Measurements from ENCODE around the gene FCRL6.

DNA sequence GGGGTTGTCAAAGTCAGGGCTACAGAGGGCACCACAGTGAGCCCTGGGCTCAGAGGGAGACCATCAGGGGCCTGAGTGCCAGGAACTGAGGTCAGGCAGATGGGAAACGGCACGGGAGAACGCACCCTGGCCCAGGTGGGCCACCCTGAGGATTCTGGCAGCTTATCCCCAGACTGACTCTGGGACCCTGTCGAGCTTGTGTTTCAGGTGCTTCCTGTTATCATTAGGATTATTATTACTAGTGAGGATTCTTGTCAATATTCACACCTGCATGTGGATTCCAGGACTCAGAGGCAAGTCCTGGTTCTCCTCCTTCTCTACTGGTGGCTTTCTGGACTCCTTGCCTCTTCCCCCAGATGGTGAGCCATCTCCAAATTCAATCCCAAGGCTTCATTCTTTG lies 45.1 kb downstream of the FCRL6 start:
- no peak for TF ChIP-seq POLR2A (IDR thresholded peaks at IDR 0.05)
- TF ChIP-seq, protein P1, sequence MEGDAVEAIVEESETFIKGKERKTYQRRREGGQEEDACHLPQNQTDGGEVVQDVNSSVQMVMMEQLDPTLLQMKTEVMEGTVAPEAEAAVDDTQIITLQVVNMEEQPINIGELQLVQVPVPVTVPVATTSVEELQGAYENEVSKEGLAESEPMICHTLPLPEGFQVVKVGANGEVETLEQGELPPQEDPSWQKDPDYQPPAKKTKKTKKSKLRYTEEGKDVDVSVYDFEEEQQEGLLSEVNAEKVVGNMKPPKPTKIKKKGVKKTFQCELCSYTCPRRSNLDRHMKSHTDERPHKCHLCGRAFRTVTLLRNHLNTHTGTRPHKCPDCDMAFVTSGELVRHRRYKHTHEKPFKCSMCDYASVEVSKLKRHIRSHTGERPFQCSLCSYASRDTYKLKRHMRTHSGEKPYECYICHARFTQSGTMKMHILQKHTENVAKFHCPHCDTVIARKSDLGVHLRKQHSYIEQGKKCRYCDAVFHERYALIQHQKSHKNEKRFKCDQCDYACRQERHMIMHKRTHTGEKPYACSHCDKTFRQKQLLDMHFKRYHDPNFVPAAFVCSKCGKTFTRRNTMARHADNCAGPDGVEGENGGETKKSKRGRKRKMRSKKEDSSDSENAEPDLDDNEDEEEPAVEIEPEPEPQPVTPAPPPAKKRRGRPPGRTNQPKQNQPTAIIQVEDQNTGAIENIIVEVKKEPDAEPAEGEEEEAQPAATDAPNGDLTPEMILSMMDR (IDR thresholded peaks at IDR 0.05): no peak

Measured in thyroid gland (tissue), 4 donors.